GM21360 (cell line): Measurements from ENCODE around the gene BCOR.

ENCODE experiments used
- ATAC-seq: cut with Tn5 transposase; IDR thresholded peaks from one replicate; pipeline ENCODE4 v1.9.1; 2021; ENCODE audit warnings: mild to moderate bottlenecking, moderate library complexity; ENCODE audit not compliant: unreplicated experiment

The BCOR gene

GRCh38 chrX:40035726-40036125, 62.0 kb downstream of the BCOR start:
- ATAC-seq: no peak

DNA sequence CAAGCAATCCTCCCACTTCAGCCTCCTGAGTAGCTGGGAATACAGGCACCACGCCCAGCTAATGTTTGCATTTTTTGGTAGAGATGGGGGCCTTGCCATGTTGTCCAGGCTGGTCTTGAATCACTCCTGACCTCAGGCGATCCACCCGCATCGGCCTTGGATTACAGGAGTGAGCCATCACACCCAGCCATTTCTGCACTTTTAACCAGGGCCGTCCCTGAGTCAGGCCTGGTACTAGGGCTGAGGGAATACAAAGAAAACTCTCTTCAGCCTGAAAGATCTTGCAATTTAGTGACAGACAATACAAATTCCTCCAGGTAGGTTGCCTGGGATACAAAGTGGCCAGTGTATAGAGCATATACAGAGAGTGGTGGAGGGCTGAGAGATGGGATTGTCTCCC, 65.8 kb downstream of the BCOR start:
- no peak for ATAC-seq

- ATAC-seq: no peak
Observed at GRCh38 chrX:40030205-40030604, 67.6 kb downstream of the BCOR start.

DNA sequence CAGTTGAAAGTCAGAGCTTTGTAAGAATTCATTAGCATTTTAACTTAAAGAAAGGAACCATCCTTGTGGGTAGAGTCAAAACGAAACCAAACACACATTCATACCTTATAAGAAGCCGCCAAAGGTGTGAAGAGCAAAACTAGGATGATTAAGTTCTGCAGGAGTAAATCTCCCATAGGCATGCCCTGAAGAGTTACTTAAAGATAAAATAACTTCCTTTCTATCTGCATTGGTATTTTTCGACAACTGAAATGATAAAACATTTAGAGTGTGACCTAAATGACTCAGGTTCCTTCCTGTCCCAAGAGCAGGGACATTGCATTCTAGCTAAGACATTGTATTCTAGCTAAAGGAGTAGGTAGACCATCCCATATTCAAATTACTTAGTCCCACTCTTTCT, 75.3 kb downstream of the BCOR start:
- ATAC-seq: no peak

DNA sequence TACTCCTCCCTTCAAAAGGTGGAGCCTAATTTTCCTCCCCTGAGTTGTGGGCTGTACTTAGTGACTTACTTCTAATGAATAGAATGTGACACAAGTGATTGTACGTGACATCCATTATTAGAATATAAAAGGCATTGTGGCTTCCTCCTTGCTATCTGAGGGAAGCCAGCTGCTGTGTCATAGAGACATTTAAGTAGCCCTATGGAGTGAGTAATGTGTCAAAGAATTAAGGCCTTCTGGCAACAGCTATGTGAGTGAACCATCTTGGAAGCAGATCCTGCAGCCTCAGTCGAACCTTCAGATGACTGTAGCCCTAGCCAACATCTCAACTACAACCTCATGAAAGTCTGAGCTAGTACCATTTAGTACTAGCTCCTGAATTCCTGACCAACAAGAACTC, 76.1 kb downstream of the BCOR start:
- no peak for ATAC-seq

GRCh38 chrX:40019541-40019940, 78.2 kb downstream of the BCOR start:
- ATAC-seq: no peak

GRCh38 chrX:40018041-40018440, 79.7 kb downstream of the BCOR start:
- no peak for ATAC-seq

- ATAC-seq: no peak
Observed at GRCh38 chrX:40016749-40017148, 81.0 kb downstream of the BCOR start.

GRCh38 chrX:40015693-40016092, 82.1 kb downstream of the BCOR start:
- no peak for ATAC-seq

GRCh38 chrX:40013266-40014195, 84.2 kb downstream of the BCOR start:
- no peak for ATAC-seq

GRCh38 chrX:40012868-40013265, 84.9 kb downstream of the BCOR start:
- no peak for ATAC-seq

- ATAC-seq: no peak
Observed at GRCh38 chrX:40012039-40012867, 85.5 kb downstream of the BCOR start.

DNA sequence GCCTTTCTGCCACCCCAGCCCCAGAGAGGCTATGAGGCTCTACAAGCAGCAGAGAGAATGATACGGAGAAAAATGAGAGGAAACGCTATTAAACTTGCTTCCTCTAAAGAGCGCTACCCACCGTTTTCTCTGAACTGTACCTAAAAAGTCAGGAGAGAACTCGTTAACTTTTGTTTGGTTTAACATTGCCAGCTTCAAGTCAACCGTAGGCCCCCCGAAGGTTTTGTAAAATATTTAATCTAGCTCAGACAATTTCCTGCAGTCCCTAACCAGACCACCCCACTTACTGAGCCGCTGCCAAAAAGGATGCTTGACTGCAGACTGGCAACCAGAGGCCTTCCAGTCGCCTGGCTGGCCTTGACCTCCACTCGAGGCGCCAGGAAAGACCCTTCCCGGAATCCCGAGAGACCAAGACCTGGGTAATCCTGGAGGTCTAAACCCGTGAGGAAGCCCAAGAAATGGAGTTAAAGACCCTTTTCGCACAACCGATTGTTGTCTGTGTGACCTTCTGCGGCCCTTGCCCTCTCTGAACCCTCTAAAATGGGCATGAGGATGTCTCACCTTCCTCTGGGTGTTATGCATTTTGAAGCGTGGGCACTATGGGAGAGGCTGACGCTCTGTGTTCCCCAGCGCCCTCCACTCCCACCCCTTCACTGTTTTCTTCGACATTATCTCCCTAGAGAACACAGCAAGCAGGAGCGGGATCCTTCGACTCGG, 86.3 kb downstream of the BCOR start:
- ATAC-seq: no peak

DNA sequence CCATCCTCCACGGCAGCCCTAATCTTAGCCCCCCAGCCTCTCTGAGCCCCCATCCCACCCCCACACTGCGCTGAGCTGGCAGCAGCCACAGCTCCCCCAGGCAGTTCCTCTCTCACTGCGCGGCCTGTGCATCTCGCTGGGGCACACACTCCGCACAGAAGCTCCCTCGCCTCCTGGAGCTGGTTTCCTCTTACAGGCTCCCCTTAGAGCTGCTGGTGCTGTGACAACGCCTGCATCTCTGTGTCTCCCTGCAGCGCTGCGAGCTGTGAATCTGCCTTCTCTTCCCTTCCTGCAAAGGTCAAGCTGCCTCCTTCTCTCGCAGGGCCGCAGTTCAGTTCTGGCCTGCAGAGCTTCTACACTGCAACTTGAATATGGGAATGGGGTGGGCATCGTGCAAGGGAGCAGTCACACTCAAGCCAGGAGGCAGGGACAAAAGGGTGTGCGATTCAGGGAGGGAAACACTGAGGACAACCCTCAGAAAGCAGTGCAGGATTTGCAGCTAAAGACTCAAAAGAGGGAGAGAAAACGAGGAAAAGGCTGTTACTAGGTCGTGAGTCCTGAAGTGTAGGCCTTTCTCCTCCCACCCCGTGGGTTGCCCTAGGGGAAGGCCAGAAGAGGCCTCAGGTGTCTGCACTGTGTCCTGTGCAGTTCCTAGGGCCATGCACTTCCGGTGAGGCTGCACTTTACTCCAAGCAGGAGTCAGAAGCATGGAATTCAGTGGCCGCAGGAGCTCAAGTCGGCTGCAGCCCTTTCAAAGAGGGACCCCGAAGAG, 87.0 kb downstream of the BCOR start:
- ATAC-seq: no peak

DNA sequence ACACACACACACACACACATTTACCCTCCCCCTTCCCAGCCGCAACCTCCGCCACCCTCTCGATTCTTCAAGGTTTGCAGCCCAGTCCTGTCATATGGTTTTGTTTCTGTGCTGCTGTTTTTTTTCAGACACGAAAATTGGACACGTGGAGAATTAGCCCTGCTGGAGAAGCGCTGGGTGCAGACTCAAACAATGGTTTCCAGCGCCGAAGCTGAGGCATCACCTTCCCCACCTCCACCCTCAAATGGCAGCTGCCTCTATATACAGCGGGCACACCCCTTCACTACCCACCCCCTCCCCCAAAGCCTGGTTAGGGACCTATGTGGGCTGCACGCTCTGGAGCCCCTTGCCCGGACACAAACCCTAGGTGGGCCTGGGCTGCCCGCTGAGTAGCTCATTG, 87.9 kb downstream of the BCOR start:
- ATAC-seq: no peak

GRCh38 chrX:40009462-40009851, 88.3 kb downstream of the BCOR start:
- no peak for ATAC-seq

- no peak for ATAC-seq
Observed at GRCh38 chrX:40008791-40009461, 88.8 kb downstream of the BCOR start.

- no peak for ATAC-seq
Observed at GRCh38 chrX:40007756-40008705, 89.7 kb downstream of the BCOR start.
